Hair follicular keratinocyte (primary cell): ENCODE results near the gene OR4L1. TPM values are rescaled to one million over a fixed set of nuclear protein-coding genes. Genes with fewer than 3 reads are reported as not detected.

Experiments used
- total RNA-seq: library from RNA; depleted of rRNA; stranded (reverse); fragments of >200 nt; gene quantifications from 2 replicates; pipeline ENCODE4 v1.2.3, GENCODE V29; 2015

OR4L1 gene
- total RNA-seq, result not detected in 2 replicates

GRCh38 chr14:20059745-20060144, at the start of gene OR4L1:
Gene OR4L1, plus strand, starts transcription at chr14:20060045. Its CDS starts 0 bp downstream, at chr14:20060045.

GRCh38 chr14:20019257-20019865, 40.5 kb upstream of the OR4L1 start, which contains the start of gene OR4K14:
Gene OR4K14, minus strand, starts transcription at chr14:20019307. Its CDS starts 4,114 bp downstream, at chr14:20015193.

GRCh38 chr14:20035938-20036337, 23.9 kb upstream of the OR4L1 start, which contains the start of gene OR4K13:
Gene OR4K13, minus strand, starts transcription at chr14:20036038. Its CDS starts 1,280 bp downstream, at chr14:20034758.

GRCh38 chr14:20110438-20110837, 50.6 kb downstream of the OR4L1 start, which contains the start of gene OR4K17:
Gene OR4K17, plus strand, starts transcription at chr14:20110739. Its CDS starts 6,761 bp downstream, at chr14:20117500.

Other genes with a start within 250 kb of the OR4L1 start
- gene OR4K2, start 184.9 kb upstream of the OR4L1 start, total RNA-seq, result not detected in 2 replicates
- not detected in 2 replicates for gene OR4K5, start 139.4 kb upstream of the OR4L1 start, total RNA-seq
- not detected in 2 replicates for gene OR4K1, start 129.1 kb upstream of the OR4L1 start, total RNA-seq
- gene OR4K15, start 84.5 kb upstream of the OR4L1 start, total RNA-seq, result not detected in 2 replicates
- gene OR4Q2, start 57.9 kb upstream of the OR4L1 start, total RNA-seq, result not detected in 2 replicates
- not detected in 2 replicates for gene OR4K14, start 40.7 kb upstream of the OR4L1 start, total RNA-seq
- not detected in 2 replicates for gene OR4K13, start 24.0 kb upstream of the OR4L1 start, total RNA-seq
- gene OR4K17, start 50.7 kb downstream of the OR4L1 start, total RNA-seq, result not detected in 2 replicates
- gene OR4N5, start 78.8 kb downstream of the OR4L1 start, total RNA-seq, result not detected in 2 replicates
- not detected in 2 replicates for gene OR11G2, start 130.9 kb downstream of the OR4L1 start, total RNA-seq
- gene OR11H6, start 163.7 kb downstream of the OR4L1 start, total RNA-seq, result not detected in 2 replicates
- not detected in 2 replicates for gene OR11H7, start 168.9 kb downstream of the OR4L1 start, total RNA-seq
- gene OR11H4, start 179.2 kb downstream of the OR4L1 start, total RNA-seq, result not detected in 2 replicates
- gene TTC5, start 245.9 kb downstream of the OR4L1 start, total RNA-seq, result 8.6 and 11.2 TPM in 2 replicates